Lung microvascular endothelial cell (primary cell): ENCODE measurements around the gene PDCD6IP. TPM values are rescaled to one million over a fixed set of nuclear protein-coding genes. Genes with fewer than 3 reads are reported as not detected.

Experiments used
- total RNA-seq: library from RNA; depleted of rRNA; stranded (reverse); fragments of >200 nt; gene quantifications from 2 replicates; pipeline ENCODE4 v1.2.1, GENCODE V29; 2014

The PDCD6IP gene
- total RNA-seq, 1 donor from 2014 or later: 90.7 TPM

Other genes with a start within 250 kb of the PDCD6IP start
- 43.6 and 47.6 TPM in 2 replicates for gene CLASP2, start 80.4 kb upstream of the PDCD6IP start, total RNA-seq